BE2C (cell line): ENCODE measurements around the gene SMAD4.

Source experiments
- DNase-seq: peaks from one replicate; pipeline ENCODE4 v3.0.0-alpha.2; 2020
- H3K27me3 ChIP-seq: fragments of 250-450 bp; sonication (Bioruptor Pico); 2 replicates; pipeline ENCODE4 v1.5.1; 2020; ENCODE audit warnings: mild to moderate bottlenecking
- H3K36me3 ChIP-seq: fragments of 250-450 bp; sonication (Bioruptor Pico); 2 replicates; pipeline ENCODE4 v1.5.1; 2020; ENCODE audit warnings: mild to moderate bottlenecking
- H3K4me1 ChIP-seq: fragments of 250-450 bp; sonication (Bioruptor Pico); 2 replicates; pipeline ENCODE4 v1.5.1; 2020
- H3K4me3 ChIP-seq: 2 replicates; pipeline ENCODE4 v1.5.1; 2011; ENCODE audit warnings: low read depth, low read length
- H3K9me3 ChIP-seq: fragments of 250-450 bp; sonication (Bioruptor Pico); 2 replicates; pipeline ENCODE4 v1.5.1; 2020
- CTCF ChIP-seq: IDR thresholded peaks from 2 replicates; pipeline ENCODE4 v1.5.1; 2012; ENCODE audit warnings: mild to moderate bottlenecking, low read depth, low read length

The SMAD4 gene

DNA sequence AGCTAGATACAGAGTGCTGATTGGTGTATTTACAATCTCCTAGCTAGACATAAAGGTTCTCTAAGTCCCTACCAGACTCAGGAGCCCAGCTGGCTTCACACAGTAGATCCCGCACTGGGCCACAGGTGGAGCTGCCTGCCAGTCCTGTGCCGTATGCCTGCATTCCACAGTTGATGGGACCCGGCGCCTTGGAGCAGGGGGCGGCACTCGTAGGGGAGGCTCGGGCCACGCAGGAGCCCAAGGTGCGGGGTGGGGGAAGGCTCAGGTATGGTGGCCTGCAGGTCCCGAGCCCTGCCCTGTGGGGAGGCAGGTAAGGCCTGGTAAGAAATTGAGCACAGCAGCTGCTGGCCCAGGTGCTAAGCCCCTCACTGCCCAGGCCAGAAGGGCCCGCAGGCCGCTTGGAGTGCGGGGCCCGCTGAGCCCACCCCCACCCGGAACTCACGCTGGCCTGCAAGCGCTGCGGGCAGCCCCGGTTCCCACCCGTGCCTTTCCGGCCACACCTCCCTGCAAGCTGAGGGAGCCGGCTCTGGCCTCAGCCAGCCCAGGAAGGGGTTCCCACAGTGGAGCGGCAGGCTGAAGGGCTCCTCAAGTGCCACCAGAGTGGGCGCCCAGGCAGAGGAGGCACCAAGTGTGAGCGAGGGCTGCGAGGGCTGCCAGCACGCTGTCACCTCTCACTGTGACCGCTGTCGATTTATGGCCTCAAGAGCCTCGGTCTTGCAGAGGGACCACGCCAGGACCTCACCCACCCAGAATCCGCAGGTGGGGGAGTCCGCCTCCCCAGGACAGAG, 91.0 kb downstream of the SMAD4 start:
- DNase-seq, result no peak
- Histone ChIP-seq H3K4me3 (no peak overlapping the region), H3K27me3 (no peaks in the 10 kb centered on the region), H3K9me3 (no peaks in the 10 kb centered on the region), H3K4me1 (no peaks in the 10 kb centered on the region), H3K36me3 (no peaks in the 10 kb centered on the region)
- TF ChIP-seq CTCF, result no peak

- Histone ChIP-seq H3K4me1 (no peaks in the 10 kb centered on the region), H3K4me3 (no peak overlapping the region), H3K36me3 (no peaks in the 10 kb centered on the region), H3K9me3 (no peaks in the 10 kb centered on the region), H3K27me3 (no peaks in the 10 kb centered on the region)
- DNase-seq, result no peak
- TF ChIP-seq CTCF, result no peak
Measured at GRCh38 chr18:51121597-51121857, 91.5 kb downstream of the SMAD4 start.

DNA sequence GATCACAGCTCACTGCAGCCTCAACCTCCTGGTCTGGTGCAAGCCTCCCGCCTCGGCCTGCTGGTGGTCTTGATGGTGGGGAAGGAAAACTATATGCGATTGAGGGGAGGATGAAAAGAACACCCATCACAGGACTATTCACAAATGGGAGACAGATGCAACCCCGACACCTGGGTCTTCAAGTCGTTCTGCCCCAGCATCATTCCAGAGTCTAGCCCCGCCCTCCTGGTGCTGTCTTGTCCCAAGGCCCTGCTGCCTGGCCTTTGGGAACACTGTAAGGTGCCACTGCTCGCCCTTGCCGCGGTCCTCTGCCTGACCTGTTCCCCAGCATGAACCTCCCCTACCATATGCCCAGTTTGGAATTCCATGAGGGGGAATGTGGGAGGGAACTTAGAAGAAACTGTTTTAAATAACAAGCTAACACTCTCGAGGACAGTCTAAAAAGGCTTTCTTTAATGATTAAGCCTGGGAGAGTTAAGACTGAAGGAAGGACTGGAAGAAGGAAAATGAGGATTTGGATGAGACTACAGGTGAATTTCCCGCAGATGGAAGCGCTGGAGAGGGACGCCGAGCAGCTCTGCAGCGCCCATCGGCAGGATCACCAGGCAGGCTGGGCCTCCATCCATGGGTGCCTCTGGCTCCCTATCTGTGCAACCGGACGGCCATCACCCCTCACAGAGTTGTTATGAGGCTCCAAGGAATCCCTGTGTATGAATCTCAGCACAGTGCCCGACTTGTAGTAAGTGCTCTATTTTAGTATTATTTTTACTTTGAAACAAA, 92.4 kb downstream of the SMAD4 start:
- H3K4me3 ChIP-seq, result no peak overlapping the region
- H3K4me1 ChIP-seq, result no peaks in the 10 kb centered on the region
- no peaks in the 10 kb centered on the region for H3K36me3 ChIP-seq
- H3K27me3 ChIP-seq, result no peaks in the 10 kb centered on the region
- no peak for TF ChIP-seq CTCF
- H3K9me3 ChIP-seq, result no peaks in the 10 kb centered on the region
- no peak for DNase-seq

DNA sequence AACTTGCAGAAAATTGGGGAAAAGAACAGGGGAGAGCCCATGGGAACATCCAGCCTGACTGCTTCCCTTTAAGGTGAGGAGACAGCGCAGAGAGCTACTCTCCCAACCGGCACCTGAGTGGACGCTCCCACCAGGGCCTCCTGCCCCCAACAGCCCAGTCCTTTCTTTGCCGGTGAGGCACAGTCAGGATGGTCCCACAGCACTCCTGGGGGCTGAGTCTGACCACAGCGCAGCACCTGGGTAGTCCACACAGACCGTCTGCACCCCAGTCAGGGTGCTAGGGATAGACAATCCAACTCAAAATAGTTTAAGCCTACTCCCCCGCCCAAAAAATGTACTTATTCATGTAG, 93.0 kb downstream of the SMAD4 start:
- no peak for TF ChIP-seq CTCF
- DNase-seq, result no peak
- H3K9me3 ChIP-seq, result no peaks in the 10 kb centered on the region
- H3K27me3 ChIP-seq, result no peaks in the 10 kb centered on the region
- H3K36me3 ChIP-seq, result no peaks in the 10 kb centered on the region
- no peaks in the 10 kb centered on the region for H3K4me1 ChIP-seq
- H3K4me3 ChIP-seq, result no peak overlapping the region

GRCh38 chr18:51123481-51123880, 93.5 kb downstream of the SMAD4 start:
- Histone ChIP-seq H3K36me3 (no peaks in the 10 kb centered on the region), H3K9me3 (no peaks in the 10 kb centered on the region), H3K4me1 (no peaks in the 10 kb centered on the region), H3K27me3 (no peaks in the 10 kb centered on the region), H3K4me3 (no peak overlapping the region)
- TF ChIP-seq CTCF, result no peak
- no peak for DNase-seq

- no peak for DNase-seq
- Histone ChIP-seq H3K4me1 (no peaks in the 10 kb centered on the region), H3K36me3 (no peaks in the 10 kb centered on the region), H3K27me3 (no peaks in the 10 kb centered on the region), H3K9me3 (no peaks in the 10 kb centered on the region), H3K4me3 (no peak overlapping the region)
- TF ChIP-seq CTCF, result no peak
Measured at GRCh38 chr18:51123936-51124486, 94.0 kb downstream of the SMAD4 start.
